ENCODE results near the gene PDE6A. TPM values are rescaled to one million over a fixed set of nuclear protein-coding genes. Genes with fewer than 3 reads are reported as not detected.

The PDE6A gene
- polyA plus RNA-seq (ENCODE audit: insufficient read length) = 0.25 TPM
- long read RNA-seq, donor 1 = 0 reads
- long read RNA-seq, donor 2 = 0 reads
- long read RNA-seq, donor 3 = 0 reads
- long read RNA-seq, donor 4 = 0 reads
- long read RNA-seq, donor 5 = 0 reads
- long read RNA-seq, donor 6 = 0 reads
- long read RNA-seq, donor 7 = 0 reads
- long read RNA-seq, donor 8 = 0 reads

- no peak for DNase-seq
Observed at GRCh38 chr5:149944666-149945065, at the start of gene PDE6A. Gene PDE6A, minus strand, starts transcription at chr5:149944793. Its CDS starts 120 bp downstream, at chr5:149944673.

DNA sequence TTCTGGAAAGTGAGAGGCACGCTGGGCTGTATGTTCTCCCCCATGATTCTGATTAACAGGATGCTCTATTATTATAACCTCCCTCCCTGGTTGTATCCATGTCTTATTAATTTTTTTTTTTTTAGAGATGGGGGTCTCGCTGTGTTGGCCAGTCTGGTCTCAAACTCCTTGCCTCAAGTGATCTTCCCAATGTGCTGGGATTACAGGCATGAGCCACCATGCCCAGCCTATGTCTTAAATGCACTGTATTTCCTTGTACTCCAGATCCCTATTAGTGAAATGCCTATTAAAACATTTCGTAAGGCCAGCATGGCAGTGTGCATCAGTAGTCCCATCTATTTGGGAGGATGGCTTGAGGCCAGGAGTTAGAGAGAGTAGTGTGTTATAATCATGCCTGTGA is 48.9 kb upstream of the PDE6A start:
- no peak for DNase-seq

DNA sequence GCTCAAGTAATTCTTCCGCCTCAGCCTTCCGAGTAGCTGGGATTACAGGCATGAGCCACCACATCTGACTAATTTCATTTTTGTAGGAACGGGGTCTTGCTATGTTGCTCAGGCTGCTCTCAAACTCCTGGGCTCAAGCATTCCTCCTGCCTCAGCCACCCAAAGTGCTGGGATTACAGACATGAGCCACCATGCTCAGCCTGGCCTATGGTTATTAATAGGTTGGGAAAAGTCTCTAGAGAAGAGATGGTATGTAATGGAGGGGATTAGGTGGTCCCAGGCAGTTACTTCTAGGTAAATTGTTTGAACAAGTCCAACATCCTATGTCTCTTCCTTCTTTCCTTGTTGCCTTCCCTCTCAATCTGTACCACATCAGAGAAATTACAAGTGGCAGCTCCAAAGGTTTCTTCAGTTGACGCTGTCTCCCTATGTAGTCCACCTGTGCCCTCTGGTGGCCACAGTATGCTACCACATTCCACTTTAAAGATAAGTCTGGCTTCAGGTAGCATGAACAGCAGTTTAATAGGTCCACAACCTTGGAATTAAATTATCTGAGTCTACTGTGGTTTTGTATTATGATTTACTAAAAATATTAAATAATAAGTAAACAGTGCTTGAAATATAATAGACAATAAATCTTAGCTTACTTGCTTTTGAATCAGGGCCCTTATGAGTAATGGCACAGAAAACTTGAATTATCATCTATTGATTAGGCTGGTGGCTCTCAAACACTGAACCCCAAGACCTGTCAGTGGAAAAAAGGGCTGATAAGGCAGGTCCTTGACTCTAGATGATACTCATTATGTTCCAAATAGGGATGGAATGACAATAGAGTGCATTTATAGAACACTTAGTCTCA is 46.2 kb upstream of the PDE6A start:
- DNase-seq = peak; percentile 83

GRCh38 chr5:149988126-149988525 is 43.5 kb upstream of the PDE6A start:
- DNase-seq = no peak

- no peak for DNase-seq
Observed at GRCh38 chr5:149982505-149982904, 37.9 kb upstream of the PDE6A start.

DNA sequence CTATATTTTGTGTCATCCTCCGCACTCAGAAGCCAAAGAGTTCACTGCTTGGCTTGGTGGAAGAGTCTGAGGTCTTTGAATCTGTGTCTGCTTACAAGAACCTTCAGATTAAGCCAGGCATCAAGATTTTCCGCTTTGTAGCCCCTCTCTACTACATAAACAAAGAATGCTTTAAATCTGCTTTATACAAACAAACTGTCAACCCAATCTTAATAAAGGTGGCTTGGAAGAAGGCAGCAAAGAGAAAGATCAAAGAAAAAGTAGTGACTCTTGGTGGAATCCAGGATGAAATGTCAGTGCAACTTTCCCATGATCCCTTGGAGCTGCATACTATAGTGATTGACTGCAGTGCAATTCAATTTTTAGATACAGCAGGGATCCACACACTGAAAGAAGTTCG is 36.6 kb upstream of the PDE6A start:
- no peak for DNase-seq

DNA sequence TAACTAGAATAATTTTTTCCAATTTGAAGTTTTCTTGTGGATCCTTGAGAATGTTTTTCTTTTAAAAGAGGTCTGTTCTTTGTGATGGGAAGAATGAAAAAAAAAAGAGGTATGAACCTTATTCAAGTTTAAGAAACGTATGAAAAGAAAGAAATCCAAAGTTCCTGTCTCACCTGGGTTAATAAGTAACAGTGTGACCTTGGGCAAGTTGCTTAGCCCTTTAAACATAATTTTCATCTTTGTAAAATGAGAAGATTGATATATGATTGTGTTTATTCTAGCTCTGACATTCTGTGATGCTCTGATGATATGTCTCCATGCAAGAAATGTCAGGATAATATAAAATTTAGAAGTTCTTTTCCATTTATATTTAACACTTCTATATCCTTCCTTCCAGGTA is 35.3 kb upstream of the PDE6A start:
- DNase-seq = no peak

DNA sequence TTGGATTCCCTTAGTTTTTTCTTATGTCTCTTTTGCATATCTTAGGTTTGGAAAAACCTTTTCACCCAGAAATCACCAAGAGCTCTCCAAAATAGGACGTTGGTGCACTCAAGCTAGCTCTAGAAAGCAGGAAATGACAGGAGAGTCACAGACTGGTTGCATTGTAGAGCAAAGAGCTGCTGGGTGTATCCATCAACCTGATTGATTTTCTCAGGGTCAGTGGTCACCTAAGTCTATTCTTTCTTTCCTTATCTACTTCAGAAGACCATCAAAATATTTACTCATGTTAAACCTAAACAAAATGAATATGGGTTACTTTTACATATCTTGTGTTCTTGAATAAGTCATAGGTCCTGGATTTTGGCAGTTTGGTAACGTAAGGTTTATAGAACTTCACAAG is 30.8 kb upstream of the PDE6A start:
- DNase-seq = no peak

GRCh38 chr5:149969181-149969930 is 24.8 kb upstream of the PDE6A start:
- no peak for DNase-seq

DNA sequence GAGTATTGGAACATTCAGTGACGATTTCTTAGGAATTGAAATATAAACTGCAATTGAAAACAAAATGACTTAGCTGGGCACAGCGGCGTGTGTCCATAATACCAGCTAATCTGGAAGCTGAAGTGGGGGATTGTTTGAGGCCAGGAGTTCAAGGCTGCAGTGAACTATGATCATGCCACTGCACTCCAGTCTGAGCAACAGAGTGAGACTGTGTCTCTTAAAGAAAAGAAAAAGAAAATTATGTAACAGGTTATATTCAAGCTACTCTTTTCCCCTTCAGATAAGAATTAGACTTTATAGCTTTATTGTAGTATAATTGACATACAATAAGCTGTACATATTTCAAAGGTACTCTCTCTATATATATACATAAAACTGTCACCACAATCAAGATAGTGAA is 22.4 kb upstream of the PDE6A start:
- no peak for DNase-seq

DNA sequence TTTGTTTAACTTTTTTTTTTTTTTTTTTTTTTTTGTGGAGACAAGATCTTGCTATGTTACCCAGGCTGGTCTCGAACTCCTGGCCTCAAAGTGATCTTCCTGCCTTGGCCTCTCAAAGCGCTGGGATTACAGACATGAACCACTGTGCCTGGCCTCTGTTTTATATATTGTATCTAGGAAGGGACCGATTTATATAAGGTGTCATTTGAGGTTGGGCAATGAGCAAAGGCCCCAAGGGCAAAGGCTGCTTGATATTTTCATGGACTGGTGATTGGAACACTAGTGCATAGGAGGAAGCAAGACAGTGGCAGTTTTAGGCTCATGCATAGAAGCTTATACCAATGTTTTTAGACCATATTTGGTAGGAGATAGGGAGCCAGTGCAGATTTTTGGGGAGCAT is 19.1 kb upstream of the PDE6A start:
- no peak for DNase-seq

GRCh38 chr5:149962601-149963300 is 18.2 kb upstream of the PDE6A start:
- no peak for DNase-seq

- DNase-seq = peak; percentile 43
Observed at GRCh38 chr5:149961957-149962409, 17.4 kb upstream of the PDE6A start.

GRCh38 chr5:149961186-149961685 is 16.6 kb upstream of the PDE6A start:
- no peak for DNase-seq

DNA sequence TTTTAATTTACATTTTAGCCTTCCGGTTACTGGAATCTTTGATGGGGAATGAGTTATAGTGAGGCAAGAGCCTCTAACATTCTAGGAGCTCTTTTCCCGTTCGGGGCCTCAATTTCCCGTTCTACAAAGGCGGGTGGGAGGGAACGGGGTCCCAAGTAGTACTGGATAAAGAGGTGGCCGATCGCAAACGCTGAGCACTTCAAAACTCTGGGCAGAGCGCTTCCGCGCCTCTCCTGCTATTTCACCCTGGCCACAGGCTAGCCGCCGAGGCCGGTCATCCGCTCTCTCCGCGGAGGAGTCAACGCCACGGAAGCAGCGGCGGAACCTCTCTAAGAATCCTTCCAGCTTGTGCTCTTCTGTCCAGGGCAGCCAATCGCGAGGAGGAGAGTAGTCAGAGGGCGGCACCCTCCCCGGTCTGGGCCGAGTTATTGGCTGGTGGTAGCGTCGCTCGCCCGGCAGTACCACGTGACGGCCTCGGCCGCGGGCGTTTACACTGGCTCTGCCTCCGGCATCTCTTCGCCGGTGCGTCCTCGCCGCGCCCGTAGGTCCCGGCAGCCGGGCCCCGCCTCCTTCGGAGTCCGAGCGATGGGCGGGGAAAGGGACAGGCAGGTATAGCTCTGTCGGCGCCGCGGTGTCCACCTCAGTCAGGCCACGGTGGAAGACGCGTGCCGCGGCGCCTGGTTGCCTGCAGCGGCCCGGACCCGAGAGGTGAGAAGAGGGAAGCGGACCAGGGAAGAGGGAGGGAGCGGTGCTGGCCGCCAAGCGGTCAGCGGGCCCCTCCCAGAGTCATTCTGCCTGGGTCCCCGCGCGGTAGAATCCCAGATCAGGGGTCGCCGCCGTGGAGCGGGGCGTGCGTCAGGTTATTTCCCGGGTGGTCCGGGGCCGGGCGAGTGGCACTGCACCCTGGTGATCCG is 15.9 kb upstream of the PDE6A start, which contains the start of gene SLC26A2:
Gene SLC26A2, plus strand, starts transcription at position 487 of the 914 bp plus-strand sequence. CDS start 16,895 bp downstream, outside the sequence.
- peak; percentile 96 for DNase-seq

DNA sequence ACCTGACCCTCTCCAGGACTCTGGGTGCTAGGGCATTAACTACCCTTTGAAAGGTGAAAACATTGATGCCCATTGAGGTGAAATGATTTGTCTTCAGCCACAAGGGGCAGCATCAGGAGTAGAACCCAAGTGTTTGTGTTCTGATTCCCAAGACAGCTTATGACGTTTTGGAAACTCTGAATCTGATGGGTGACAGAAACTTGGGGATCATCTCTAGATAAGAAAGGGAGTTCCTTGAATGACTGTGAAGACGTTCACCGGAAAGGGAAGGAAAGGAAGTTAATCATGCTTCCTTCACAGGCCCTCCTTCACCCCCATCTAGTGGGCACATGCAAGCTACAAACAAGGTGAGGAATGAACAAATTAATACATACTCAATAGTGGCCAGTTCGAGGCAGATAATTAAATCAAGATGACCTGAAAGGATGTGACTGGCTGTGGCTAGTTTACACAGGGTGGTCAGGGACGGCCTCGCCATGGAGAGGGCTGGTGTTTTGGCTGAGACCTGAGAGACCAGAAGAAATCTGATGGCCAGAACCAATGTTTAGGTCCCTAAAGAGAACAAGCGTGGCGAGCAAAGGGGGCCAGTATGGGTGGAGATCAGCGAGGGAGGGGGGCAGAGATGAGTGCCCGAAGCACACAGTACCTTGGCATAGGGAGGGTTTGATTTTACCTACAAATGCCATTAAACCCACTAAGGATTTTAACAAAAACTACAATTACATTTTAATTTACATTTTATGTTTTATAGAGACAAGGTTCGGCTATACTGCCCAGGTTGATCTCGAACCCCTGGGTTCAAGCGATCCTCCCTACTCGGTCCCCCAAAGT is 15.0 kb upstream of the PDE6A start:
- DNase-seq = no peak

DNA sequence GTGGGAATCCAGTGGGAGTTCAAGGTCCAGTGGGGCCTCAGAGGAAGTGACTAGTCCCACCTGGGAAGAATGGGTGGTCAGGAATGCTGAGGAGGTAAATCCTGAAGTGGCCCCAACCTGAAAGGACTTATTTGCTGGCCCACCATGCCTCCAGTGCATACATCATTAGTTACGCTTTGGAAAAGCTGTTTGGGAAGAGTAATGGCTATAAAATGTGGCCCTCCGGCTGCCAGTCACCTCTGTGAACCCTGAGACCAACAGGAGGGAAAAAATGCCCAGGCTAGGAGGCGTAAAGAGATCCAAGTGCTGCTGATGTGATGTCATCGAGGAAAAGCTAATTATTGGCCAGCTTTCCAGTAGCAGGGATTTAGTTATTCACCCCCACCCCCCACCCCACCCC is 13.3 kb upstream of the PDE6A start:
- peak; percentile 51 for DNase-seq

DNA sequence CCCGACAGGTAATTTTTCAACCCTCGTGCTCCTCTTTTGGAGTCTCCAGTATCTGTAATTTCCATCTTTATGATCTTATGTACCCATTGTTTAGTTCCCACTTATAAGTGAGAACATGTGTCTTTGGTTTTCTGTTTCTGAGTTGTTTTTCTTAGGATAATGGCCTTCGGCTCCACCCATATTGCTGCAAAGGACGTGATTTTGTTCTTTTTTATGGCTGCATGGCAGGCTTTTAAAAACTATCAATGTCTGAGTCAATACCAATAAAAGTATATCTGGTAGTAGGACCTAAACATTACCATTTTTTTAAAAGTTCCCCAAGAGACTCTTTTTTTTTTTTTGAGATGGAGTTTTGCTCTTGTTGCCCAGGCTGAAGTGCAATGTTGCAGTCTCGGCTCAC is 12.1 kb upstream of the PDE6A start:
- DNase-seq = no peak

DNA sequence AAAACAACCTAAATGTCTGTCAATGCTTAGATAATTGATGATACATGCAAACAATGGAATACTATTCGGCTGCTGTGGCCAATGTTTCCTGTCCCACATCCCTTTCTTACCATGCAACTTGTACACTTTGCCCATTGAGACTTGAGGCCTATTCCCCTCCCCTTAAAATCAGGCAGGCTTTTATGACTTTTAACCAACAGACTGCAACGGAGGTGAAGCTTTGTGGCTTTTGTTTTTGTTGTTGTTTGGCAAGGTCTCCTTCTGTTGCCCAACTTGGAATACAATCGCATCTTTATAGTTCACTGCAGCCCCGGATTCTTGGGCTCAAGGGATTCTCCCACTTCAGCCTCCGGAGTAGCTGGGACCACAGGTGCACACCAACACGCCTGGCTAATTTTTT is 10.2 kb upstream of the PDE6A start:
- no peak for DNase-seq
